ENCODE data around the gene RANBP10. TPM values are rescaled to one million over a fixed set of nuclear protein-coding genes. Genes with fewer than 3 reads are reported as not detected.

Gene RANBP10
- total and polyA plus RNA-seq, 2 of the 13 experiments (the other 11 are each of a cell fraction or from before 2014, with no cell fraction given) = 9.2 to 22.7 TPM

- TF ChIP-seq ATF6 (CRISPR knock-in tag; conservative IDR thresholded peaks at IDR 0.05) = 0 out of 2 replicates have a peak, but pooled peaks have one; percentile 40
- no peak for TF ChIP-seq ZNF557 (CRISPR knock-in tag; IDR thresholded peaks at IDR 0.05)
- TF ChIP-seq ZNF136 (CRISPR knock-in tag; IDR thresholded peaks at IDR 0.05; ENCODE audit: low read depth) = 0 out of 2 replicates have a peak, but pooled peaks have one; percentile 94
- TF ChIP-seq ZMYM4 (CRISPR knock-in tag; IDR thresholded peaks at IDR 0.05) = no peak
- peak; percentile 67 for TF ChIP-seq ERF (CRISPR knock-in tag; IDR thresholded peaks at IDR 0.05)
- no peak for TF ChIP-seq ZFP1 (CRISPR knock-in tag; IDR thresholded peaks at IDR 0.05)
- TF ChIP-seq NFIB (CRISPR knock-in tag; IDR thresholded peaks at IDR 0.05; ENCODE audit: borderline replicate concordance) = no peak
- TF ChIP-seq FOXO1 (CRISPR knock-in tag; IDR thresholded peaks at IDR 0.05) = peak; percentile 1; the same call in 1 of the 2 replicates
- peak; percentile 75; the same call in 1 of the 2 replicates for TF ChIP-seq ZZZ3 (CRISPR knock-in tag; IDR thresholded peaks at IDR 0.05; ENCODE audit: borderline replicate concordance)
- no peak for TF ChIP-seq NR3C1 (CRISPR knock-in tag; IDR thresholded peaks at IDR 0.05)
- peak; percentile 88 for TF ChIP-seq ATF1 (CRISPR knock-in tag; IDR thresholded peaks at IDR 0.05)
- TF ChIP-seq FIP1L1 (IDR thresholded peaks at IDR 0.05; ENCODE audit: borderline replicate concordance, insufficient read depth, low read depth, low read length) = no peak
- no peak for TF ChIP-seq ZNF34 (CRISPR knock-in tag; IDR thresholded peaks at IDR 0.05; ENCODE audit: borderline replicate concordance)
- no peak for TF ChIP-seq NBN (conservative IDR thresholded peaks at IDR 0.05)
- no peak for TF ChIP-seq ZNF569 (CRISPR knock-in tag; IDR thresholded peaks at IDR 0.05; ENCODE audit: borderline replicate concordance)
- TF ChIP-seq ZNF232 (CRISPR knock-in tag; IDR thresholded peaks at IDR 0.05; ENCODE audit: borderline replicate concordance) = no peak
- TF ChIP-seq DBP (CRISPR knock-in tag; IDR thresholded peaks at IDR 0.05; ENCODE audit: not compliant biosample characterization) = no peak
- TF ChIP-seq ZC3H4 (CRISPR knock-in tag; IDR thresholded peaks at IDR 0.05; ENCODE audit: borderline replicate concordance) = no peak
- TF ChIP-seq ZNF337 (CRISPR knock-in tag; IDR thresholded peaks at IDR 0.05; ENCODE audit: borderline replicate concordance, low read depth) = 0 out of 2 replicates have a peak, but pooled peaks have one; percentile 47
- no peak for TF ChIP-seq NONO (IDR thresholded peaks at IDR 0.05)
- TF ChIP-seq NONO (CRISPR knock-in tag; conservative IDR thresholded peaks at IDR 0.05) = peak; percentile 26
- TF ChIP-seq HMGA1 (CRISPR knock-in tag; conservative IDR thresholded peaks at IDR 0.05) = no peak
- TF ChIP-seq FOXA1 (IDR thresholded peaks at IDR 0.05) = no peak
- 0 out of 2 replicates have a peak, but pooled peaks have one; percentile 5 for TF ChIP-seq FOXA1 (CRISPR knock-in tag; IDR thresholded peaks at IDR 0.05)
- no peak for TF ChIP-seq ZNF282 (IDR thresholded peaks at IDR 0.05; ENCODE audit: partially characterized antibody)
- peak; percentile 58 for TF ChIP-seq ZNF317 (CRISPR knock-in tag; IDR thresholded peaks at IDR 0.05)
- TF ChIP-seq, protein P1, sequence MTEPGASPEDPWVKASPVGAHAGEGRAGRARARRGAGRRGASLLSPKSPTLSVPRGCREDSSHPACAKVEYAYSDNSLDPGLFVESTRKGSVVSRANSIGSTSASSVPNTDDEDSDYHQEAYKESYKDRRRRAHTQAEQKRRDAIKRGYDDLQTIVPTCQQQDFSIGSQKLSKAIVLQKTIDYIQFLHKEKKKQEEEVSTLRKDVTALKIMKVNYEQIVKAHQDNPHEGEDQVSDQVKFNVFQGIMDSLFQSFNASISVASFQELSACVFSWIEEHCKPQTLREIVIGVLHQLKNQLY (CRISPR knock-in tag; IDR thresholded peaks at IDR 0.05) = no peak
- no peak for TF ChIP-seq ATM (IDR thresholded peaks at IDR 0.05; ENCODE audit: borderline replicate concordance)
Measured at GRCh38 chr16:67806428-67807147, at the start of gene RANBP10, which contains the start of gene TSNAXIP1 (continued).

Data from HepG2 (cell line).